ENCODE measurements around the gene PAIP2. TPM values are rescaled to one million over a fixed set of nuclear protein-coding genes. Genes with fewer than 3 reads are reported as not detected.

The PAIP2 gene
- total RNA-seq, 2 experiments from 2014 or later: 68.8 to 74.3 TPM

GRCh38 chr5:139364466-139364865 is 22.8 kb downstream of the PAIP2 start:
- CTCF ChIA-PET: interaction anchor here (0.9 to 1.2 kb wide), 2 partner anchors 8 to 269 kb away, joined by 3 to 4 read pairs; no protein-coding TSS in a partner anchor
- Mint-ChIP-seq H3K27ac (peak overlapping the region; percentile 9), H3K4me1 (ENCODE audit: low read depth) (peaks cover 15% of the 10 kb centered on the region), H3K9me3 (no peaks in the 10 kb centered on the region), H3K27me3 (ENCODE audit: low read depth) (no peaks in the 10 kb centered on the region), H3K4me3 (no peak overlapping the region), H3K36me3 (ENCODE audit: low read depth) (peaks cover 23% of the 10 kb centered on the region)
- DNase-seq: no peak
- intact Hi-C loops (cut with micrococcal nuclease): no loop called here

- CTCF ChIA-PET: interaction anchor here (0.7 to 2.1 kb wide), 6 partner anchors 11 to 65 kb away, joined by 3 to 11 read pairs (median 4); partner anchors contain the start of gene PAIP2
- Mint-ChIP-seq H3K27me3 (ENCODE audit: low read depth) (no peaks in the 10 kb centered on the region), H3K36me3 (ENCODE audit: low read depth) (peaks cover 20% of the 10 kb centered on the region), H3K4me3 (no peak overlapping the region), H3K27ac (no peak overlapping the region), H3K4me1 (ENCODE audit: low read depth) (peaks cover 5% of the 10 kb centered on the region), H3K9me3 (no peaks in the 10 kb centered on the region)
- intact Hi-C loops (cut with micrococcal nuclease): no loop called here
- DNase-seq: no peak
These were observed 27.0 kb downstream of the PAIP2 start for GRCh38 chr5:139368613-139369012.

GRCh38 chr5:139369181-139369580 is 27.5 kb downstream of the PAIP2 start:
- H3K27me3 Mint-ChIP-seq (ENCODE audit: low read depth): no peaks in the 10 kb centered on the region
- DNase-seq: no peak
- H3K27ac Mint-ChIP-seq: no peak overlapping the region
- H3K36me3 Mint-ChIP-seq (ENCODE audit: low read depth): peaks cover 15% of the 10 kb centered on the region
- intact Hi-C loops (cut with micrococcal nuclease): no loop called here
- H3K4me3 Mint-ChIP-seq: no peak overlapping the region
- no peaks in the 10 kb centered on the region for H3K9me3 Mint-ChIP-seq
- CTCF ChIA-PET: interaction anchor here (0.8 to 2.1 kb wide), 5 partner anchors 12 to 82 kb away, joined by 3 to 11 read pairs (median 4); partner anchors contain the start of gene PAIP2
- no peaks in the 10 kb centered on the region for H3K4me1 Mint-ChIP-seq (ENCODE audit: low read depth)

GRCh38 chr5:139371482-139372435 is 30.1 kb downstream of the PAIP2 start:
- H3K4me1 Mint-ChIP-seq (ENCODE audit: low read depth): no peaks in the 10 kb centered on the region
- H3K27ac Mint-ChIP-seq: no peak overlapping the region
- H3K27me3 Mint-ChIP-seq (ENCODE audit: low read depth): no peaks in the 10 kb centered on the region
- intact Hi-C loops (cut with micrococcal nuclease): no loop called here
- CTCF ChIA-PET: interaction anchor here (0.8 to 0.9 kb wide), 2 partner anchors 121 to 146 kb away, joined by 3 to 4 read pairs; no protein-coding TSS in a partner anchor
- H3K9me3 Mint-ChIP-seq: no peaks in the 10 kb centered on the region
- peaks cover 5% of the 10 kb centered on the region for H3K36me3 Mint-ChIP-seq (ENCODE audit: low read depth)
- DNase-seq: no peak
- H3K4me3 Mint-ChIP-seq: no peak overlapping the region

- Mint-ChIP-seq H3K9me3 (no peaks in the 10 kb centered on the region), H3K4me1 (ENCODE audit: low read depth) (peaks cover 2% of the 10 kb centered on the region), H3K36me3 (ENCODE audit: low read depth) (peaks cover 4% of the 10 kb centered on the region), H3K27ac (no peak overlapping the region), H3K4me3 (no peak overlapping the region), H3K27me3 (ENCODE audit: low read depth) (no peaks in the 10 kb centered on the region)
- CTCF ChIA-PET: interaction anchor here (0.9 to 1.2 kb wide), 2 partner anchors 17 to 261 kb away, joined by 3 to 4 read pairs; no protein-coding TSS in a partner anchor
- DNase-seq: no peak
- intact Hi-C loops (cut with micrococcal nuclease): no loop called here
These were observed 33.3 kb downstream of the PAIP2 start for GRCh38 chr5:139374909-139375308.

GRCh38 chr5:139376364-139376763 is 34.7 kb downstream of the PAIP2 start:
- DNase-seq: no peak
- no peaks in the 10 kb centered on the region for H3K27me3 Mint-ChIP-seq (ENCODE audit: low read depth)
- H3K9me3 Mint-ChIP-seq: no peaks in the 10 kb centered on the region

GRCh38 chr5:139377226-139377625 is 35.6 kb downstream of the PAIP2 start:
- Mint-ChIP-seq H3K27ac (no peak overlapping the region), H3K4me3 (no peak overlapping the region), H3K9me3 (no peaks in the 10 kb centered on the region), H3K27me3 (ENCODE audit: low read depth) (no peaks in the 10 kb centered on the region), H3K36me3 (ENCODE audit: low read depth) (peaks cover 1% of the 10 kb centered on the region), H3K4me1 (ENCODE audit: low read depth) (peaks cover 2% of the 10 kb centered on the region)
- intact Hi-C loops (cut with micrococcal nuclease): no loop called here
- no peak for DNase-seq
- CTCF ChIA-PET: interaction anchor here (1.0 kb wide), 1 partner anchor 25 kb away, joined by 3 read pairs; no protein-coding TSS in a partner anchor

More at GRCh38 chr5:139376364-139376763, 34.7 kb downstream of the PAIP2 start:
- Mint-ChIP-seq H3K36me3 (ENCODE audit: low read depth) (peaks cover 4% of the 10 kb centered on the region), H3K27ac (no peak overlapping the region), H3K4me3 (no peak overlapping the region), H3K4me1 (ENCODE audit: low read depth) (peaks cover 2% of the 10 kb centered on the region)
- CTCF ChIA-PET: interaction anchor here (0.7 to 1.0 kb wide), 3 partner anchors 26 to 257 kb away, joined by 3 to 4 read pairs (median 3); no protein-coding TSS in a partner anchor
- intact Hi-C loops (cut with micrococcal nuclease): no loop called here

GRCh38 chr5:139378101-139378825 is 36.6 kb downstream of the PAIP2 start:
- no peaks in the 10 kb centered on the region for H3K27me3 Mint-ChIP-seq (ENCODE audit: low read depth)
- no peak overlapping the region for H3K4me3 Mint-ChIP-seq
- intact Hi-C loops (cut with micrococcal nuclease): no loop called here
- H3K36me3 Mint-ChIP-seq (ENCODE audit: low read depth): peaks cover 1% of the 10 kb centered on the region
- peaks cover 2% of the 10 kb centered on the region for H3K4me1 Mint-ChIP-seq (ENCODE audit: low read depth)
- CTCF ChIA-PET: no interaction called here
- no peak for DNase-seq
- no peak overlapping the region for H3K27ac Mint-ChIP-seq
- H3K9me3 Mint-ChIP-seq: no peaks in the 10 kb centered on the region

- Mint-ChIP-seq H3K9me3 (no peaks in the 10 kb centered on the region), H3K27me3 (ENCODE audit: low read depth) (no peaks in the 10 kb centered on the region), H3K36me3 (ENCODE audit: low read depth) (peaks cover 1% of the 10 kb centered on the region), H3K4me3 (no peak overlapping the region), H3K27ac (no peak overlapping the region), H3K4me1 (ENCODE audit: low read depth) (peaks cover 2% of the 10 kb centered on the region)
- DNase-seq: no peak
- intact Hi-C loops (cut with micrococcal nuclease): no loop called here
- CTCF ChIA-PET: no interaction called here
These were observed 37.3 kb downstream of the PAIP2 start for GRCh38 chr5:139378941-139379361.

- Mint-ChIP-seq H3K4me1 (ENCODE audit: low read depth) (peaks cover 8% of the 10 kb centered on the region), H3K27me3 (ENCODE audit: low read depth) (no peaks in the 10 kb centered on the region), H3K27ac (no peak overlapping the region), H3K9me3 (no peaks in the 10 kb centered on the region), H3K36me3 (ENCODE audit: low read depth) (peaks cover 1% of the 10 kb centered on the region), H3K4me3 (no peak overlapping the region)
- DNase-seq: no peak
- intact Hi-C loops (cut with micrococcal nuclease): no loop called here
- CTCF ChIA-PET: no interaction called here
These were observed 38.2 kb downstream of the PAIP2 start for GRCh38 chr5:139379626-139380449.

- Mint-ChIP-seq H3K27me3 (ENCODE audit: low read depth) (no peaks in the 10 kb centered on the region), H3K9me3 (no peaks in the 10 kb centered on the region), H3K27ac (no peak overlapping the region), H3K4me1 (ENCODE audit: low read depth) (peaks cover 18% of the 10 kb centered on the region), H3K36me3 (ENCODE audit: low read depth) (peaks cover 1% of the 10 kb centered on the region), H3K4me3 (no peak overlapping the region)
- CTCF ChIA-PET: no interaction called here
- no peak for DNase-seq
- intact Hi-C loops (cut with micrococcal nuclease): no loop called here
These were observed 40.4 kb downstream of the PAIP2 start for GRCh38 chr5:139381837-139382761.

Measured in activated naive CD4-positive, alpha-beta T cell treated with anti-CD3 and anti-CD28 coated beads for 36 hours (primary cell).